Measurements from ENCODE around the gene SUGCT. TPM values are rescaled to one million over a fixed set of nuclear protein-coding genes. Genes with fewer than 3 reads are reported as not detected.

Gene SUGCT
- total and polyA plus RNA-seq, 10 donors: 1.4 to 13.6 (median 2.5) TPM

GRCh38 chr7:40888499-40888898 lies 753.7 kb downstream of the SUGCT start:
- intact Hi-C loops (cut with DNase I; ENCODE audit: low total_unique reads): no loop called here
- H3K9me3 ChIP-seq: peaks cover 0 to 33% (median 26%) of the 10 kb centered on the region in 8 donors
- H3K27ac ChIP-seq: no peak overlapping the region
- no peak for TF ChIP-seq CTCF (IDR thresholded peaks at IDR 0.05 in 8 of 11, conservative IDR thresholded peaks at IDR 0.05 in 3 of 11)
- TF ChIP-seq POLR2A (IDR thresholded peaks at IDR 0.05): no peak
- TF ChIP-seq POLR2AphosphoS5 (IDR thresholded peaks at IDR 0.05): no peak
- DNase-seq: no peak
- H3K4me3 ChIP-seq: no peak overlapping the region
- 30 to 89% (median 75%) methylated on average over 1 of the region's 1 CpG for WGBS, 5 donors
- H3K27me3 ChIP-seq (replicated peaks in 1 of 7): no peaks in the 10 kb centered on the region
- no peaks in the 10 kb centered on the region for H3K36me3 ChIP-seq
- H3K4me1 ChIP-seq: no peaks in the 10 kb centered on the region

- Histone ChIP-seq H3K9me3 (peaks cover 0 to 34% (median 26%) of the 10 kb centered on the region in 8 donors), H3K36me3 (no peaks in the 10 kb centered on the region), H3K4me1 (no peaks in the 10 kb centered on the region), H3K4me3 (no peak overlapping the region), H3K27me3 (replicated peaks in 1 of 7) (no peaks in the 10 kb centered on the region), H3K27ac (no peak overlapping the region)
- intact Hi-C loops (cut with DNase I; ENCODE audit: low total_unique reads): no loop called here
- DNase-seq: no peak
- WGBS, 5 donors: 77 to 86% (median 82%) methylated on average over 4 of the region's 4 CpGs
- TF ChIP-seq POLR2AphosphoS5 (IDR thresholded peaks at IDR 0.05): no peak
- no peak for TF ChIP-seq CTCF (IDR thresholded peaks at IDR 0.05 in 8 of 11, conservative IDR thresholded peaks at IDR 0.05 in 3 of 11)
- no peak for TF ChIP-seq POLR2A (IDR thresholded peaks at IDR 0.05)
Observed at GRCh38 chr7:40889099-40889498, 754.3 kb downstream of the SUGCT start.

- intact Hi-C loops (cut with DNase I; ENCODE audit: low total_unique reads): no loop called here
- Histone ChIP-seq H3K9me3 (peaks cover 2 to 36% (median 26%) of the 10 kb centered on the region in 8 donors), H3K27ac (no peak overlapping the region), H3K4me1 (no peaks in the 10 kb centered on the region), H3K4me3 (no peak overlapping the region), H3K27me3 (replicated peaks in 1 of 7) (no peaks in the 10 kb centered on the region), H3K36me3 (no peaks in the 10 kb centered on the region)
- DNase-seq: no peak
- 72 to 85% (median 77%) methylated on average over 2 of the region's 2 CpGs for WGBS, 5 donors
- TF ChIP-seq POLR2A (IDR thresholded peaks at IDR 0.05) (no peak), CTCF (IDR thresholded peaks at IDR 0.05 in 8 of 11, conservative IDR thresholded peaks at IDR 0.05 in 3 of 11) (no peak), POLR2AphosphoS5 (IDR thresholded peaks at IDR 0.05) (no peak)
Observed at GRCh38 chr7:40889539-40889938, 754.7 kb downstream of the SUGCT start.

- H3K4me3 ChIP-seq: no peak overlapping the region
- H3K27me3 ChIP-seq (replicated peaks in 1 of 7): no peaks in the 10 kb centered on the region
- H3K4me1 ChIP-seq: no peaks in the 10 kb centered on the region
- TF ChIP-seq POLR2AphosphoS5 (IDR thresholded peaks at IDR 0.05) (no peak), POLR2A (IDR thresholded peaks at IDR 0.05) (no peak)
- DNase-seq: no peak
- no peak overlapping the region for H3K27ac ChIP-seq
- peaks cover 2 to 42% (median 30%) of the 10 kb centered on the region in 8 donors for H3K9me3 ChIP-seq
- no peaks in the 10 kb centered on the region for H3K36me3 ChIP-seq
- intact Hi-C loops (cut with DNase I; ENCODE audit: low total_unique reads): no loop called here
- WGBS, 5 donors: 83 to 100% (median 95%) methylated on average over 1 of the region's 1 CpG
Observed at GRCh38 chr7:40890088-40890692, 755.4 kb downstream of the SUGCT start.
